ENCODE data around the gene SLC17A5. TPM values are rescaled to one million over a fixed set of nuclear protein-coding genes. Genes with fewer than 3 reads are reported as not detected.
"Not testable (repeated sequence)": the region's sequence is repeated elsewhere in the genome, so short reads cannot be mapped to it uniquely, and the experiment has no call there.

Gene SLC17A5
- total and polyA plus RNA-seq, 10 of the 15 experiments (the other 5 are each of a cell fraction or from before 2014, with no cell fraction given), result 2.3 to 7.2 (median 5.0) TPM

DNA sequence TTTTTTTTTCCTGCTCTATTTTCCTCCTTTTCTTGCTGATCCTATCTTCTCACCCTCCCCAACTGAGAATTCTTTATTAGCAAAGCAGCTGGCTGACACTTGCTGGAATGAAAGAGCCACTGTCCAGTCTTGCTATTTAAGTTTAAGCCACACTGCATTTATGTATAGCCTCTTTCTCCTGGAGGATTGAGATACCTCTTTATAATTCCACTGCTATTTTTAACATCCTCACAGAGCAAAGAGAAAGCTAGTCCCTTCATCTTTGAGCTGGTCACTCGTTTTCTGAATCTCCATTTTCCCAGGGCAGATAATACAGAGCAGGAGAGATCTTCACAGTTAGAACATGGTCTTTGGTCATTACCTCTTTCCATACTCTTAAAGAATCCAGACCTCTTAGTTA is 97.0 kb downstream of the SLC17A5 start (continued):
- TF ChIP-seq, protein P1, sequence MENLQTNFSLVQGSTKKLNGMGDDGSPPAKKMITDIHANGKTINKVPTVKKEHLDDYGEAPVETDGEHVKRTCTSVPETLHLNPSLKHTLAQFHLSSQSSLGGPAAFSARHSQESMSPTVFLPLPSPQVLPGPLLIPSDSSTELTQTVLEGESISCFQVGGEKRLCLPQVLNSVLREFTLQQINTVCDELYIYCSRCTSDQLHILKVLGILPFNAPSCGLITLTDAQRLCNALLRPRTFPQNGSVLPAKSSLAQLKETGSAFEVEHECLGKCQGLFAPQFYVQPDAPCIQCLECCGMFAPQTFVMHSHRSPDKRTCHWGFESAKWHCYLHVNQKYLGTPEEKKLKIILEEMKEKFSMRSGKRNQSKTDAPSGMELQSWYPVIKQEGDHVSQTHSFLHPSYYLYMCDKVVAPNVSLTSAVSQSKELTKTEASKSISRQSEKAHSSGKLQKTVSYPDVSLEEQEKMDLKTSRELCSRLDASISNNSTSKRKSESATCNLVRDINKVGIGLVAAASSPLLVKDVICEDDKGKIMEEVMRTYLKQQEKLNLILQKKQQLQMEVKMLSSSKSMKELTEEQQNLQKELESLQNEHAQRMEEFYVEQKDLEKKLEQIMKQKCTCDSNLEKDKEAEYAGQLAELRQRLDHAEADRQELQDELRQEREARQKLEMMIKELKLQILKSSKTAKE (IDR thresholded peaks at IDR 0.05; ENCODE audit: low read depth, poor library complexity, severe bottlenecking), result no peak
- no peak for TF ChIP-seq CBFB (IDR thresholded peaks at IDR 0.05; ENCODE audit: low read depth)

DNA sequence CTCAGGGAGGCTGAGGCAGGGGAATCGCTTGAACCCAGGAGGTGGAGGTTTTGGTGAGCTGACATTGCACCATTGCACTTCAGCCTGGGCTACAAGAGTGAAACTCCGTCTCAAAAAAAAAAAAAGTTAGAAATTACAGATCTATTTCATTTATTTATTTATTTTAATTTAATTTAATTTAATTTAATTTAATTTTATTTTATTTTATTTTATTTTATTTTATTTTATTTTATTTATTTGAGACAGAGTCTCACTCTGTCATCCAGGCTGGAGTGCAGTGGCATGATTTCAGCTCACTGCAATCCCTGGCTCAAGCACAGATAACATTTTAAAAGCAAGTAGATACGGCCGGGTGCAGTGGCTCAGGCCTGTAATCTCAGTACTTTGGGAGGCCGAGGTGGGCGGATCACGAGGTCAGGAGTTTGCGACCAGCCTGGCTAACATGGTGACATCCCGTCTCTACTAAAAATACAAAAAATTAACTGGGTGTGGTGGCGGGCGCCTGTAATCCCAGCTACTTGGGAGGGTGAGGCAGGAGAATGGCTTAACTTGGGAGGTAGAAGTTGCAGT is 98.3 kb downstream of the SLC17A5 start:
- DNase-seq (ENCODE audit: low read depth, low spot score); H3K27me3 ChIP-seq (replicated peaks in 1 of 2; ENCODE audit: control insufficient read depth in 2 of 2, insufficient read depth in 2 of 2, low read length in 1 of 2); H3K36me3 ChIP-seq (ENCODE audit: control insufficient read depth in 2 of 2, insufficient read depth in 2 of 2, low read length in 1 of 2); BruUV-seq (replicated peaks); H3K4me3 ChIP-seq; H2AFZ ChIP-seq (ENCODE audit: control insufficient read depth, low read depth, low read length); FAIRE-seq; H3K79me2 ChIP-seq (ENCODE audit: control insufficient read depth, insufficient read depth, low read length); H3K27ac ChIP-seq (ENCODE audit: control insufficient read depth, insufficient read depth); H3K9me3 ChIP-seq (replicated peaks; ENCODE audit: control insufficient read depth, insufficient read depth, low read length); H3K4me2 ChIP-seq (ENCODE audit: control insufficient read depth, insufficient read depth); ATAC-seq; in situ Hi-C loops (cut with MboI); H4K20me1 ChIP-seq (ENCODE audit: control insufficient read depth, insufficient read depth); intact Hi-C loops (cut with micrococcal nuclease; ENCODE audit: unreplicated experiment); H3K9ac ChIP-seq (ENCODE audit: control insufficient read depth, insufficient read depth, low read length): not testable (repeated sequence)
- 95% methylated on average over 11 of the region's 11 CpGs for WGBS (ENCODE audit: insufficient coverage, insufficient replicate concordance, low lambda C conversion rate, missing lambda C conversion rate)
- CTCF ChIA-PET, result interaction anchor here (0.7 kb wide), 1 partner anchor 12 kb away, joined by 3 read pairs; no protein-coding TSS in a partner anchor
- SMC1A ChIA-PET (ENCODE audit: uncharacterized antibody, unreplicated experiment), result interaction anchor here (0.7 to 1.2 kb wide), 2 partner anchors 25 to 83 kb away, joined by 3 read pairs; no protein-coding TSS in a partner anchor
- RAD21 ChIA-PET (ENCODE audit: unreplicated experiment), result interaction anchor here (1.1 kb wide), 1 partner anchor 94 kb away, joined by 3 read pairs; the partner anchor contains the start of gene MTO1
- POLR2A ChIA-PET, result interaction anchor here (1.1 kb wide), 1 partner anchor 12 kb away, joined by 4 read pairs; no protein-coding TSS in a partner anchor
- H3K4me1 ChIP-seq (ENCODE audit: control insufficient read depth, insufficient read depth, low read length), result peaks cover 20% of the 10 kb centered on the region

DNA sequence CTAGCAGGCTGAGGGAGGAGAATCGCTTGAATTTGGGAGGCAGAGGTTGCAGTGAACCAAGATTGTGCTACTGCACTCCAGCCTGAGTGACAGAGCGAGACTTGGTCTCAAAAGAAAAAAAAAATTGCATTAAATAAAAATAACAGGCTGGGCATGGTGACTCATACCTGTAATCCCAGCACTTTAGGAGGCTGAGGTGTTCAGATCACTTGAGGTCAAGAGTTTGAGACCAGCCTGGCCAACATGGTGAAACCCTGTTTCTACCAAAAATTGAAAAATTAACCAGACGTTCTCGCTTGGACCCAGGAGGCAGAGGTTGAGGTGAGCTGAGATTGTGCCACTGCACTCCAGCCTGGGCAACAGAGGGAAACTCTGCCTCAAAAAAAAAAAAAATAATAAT is 102.7 kb downstream of the SLC17A5 start:
- ATAC-seq; H3K27me3 ChIP-seq (replicated peaks in 1 of 2; ENCODE audit: control insufficient read depth in 2 of 2, insufficient read depth in 2 of 2, low read length in 1 of 2); H3K4me3 ChIP-seq; DNase-seq (ENCODE audit: low read depth, low spot score); H3K79me2 ChIP-seq (ENCODE audit: control insufficient read depth, insufficient read depth, low read length); BruUV-seq (replicated peaks); H3K4me1 ChIP-seq (ENCODE audit: control insufficient read depth, insufficient read depth, low read length); H3K9me3 ChIP-seq (replicated peaks; ENCODE audit: control insufficient read depth, insufficient read depth, low read length); CTCF ChIA-PET; H3K27ac ChIP-seq (ENCODE audit: control insufficient read depth, insufficient read depth); H2AFZ ChIP-seq (ENCODE audit: control insufficient read depth, low read depth, low read length); POLR2A ChIA-PET; H4K20me1 ChIP-seq (ENCODE audit: control insufficient read depth, insufficient read depth); H3K36me3 ChIP-seq (ENCODE audit: control insufficient read depth in 2 of 2, insufficient read depth in 2 of 2, low read length in 1 of 2); intact Hi-C loops (cut with micrococcal nuclease; ENCODE audit: unreplicated experiment); H3K9ac ChIP-seq (ENCODE audit: control insufficient read depth, insufficient read depth, low read length); in situ Hi-C loops (cut with MboI); H3K4me2 ChIP-seq (ENCODE audit: control insufficient read depth, insufficient read depth); FAIRE-seq: not testable (repeated sequence)
- 98% methylated on average over 4 of the region's 4 CpGs for WGBS (ENCODE audit: insufficient coverage, insufficient replicate concordance, low lambda C conversion rate, missing lambda C conversion rate)
- RAD21 ChIA-PET (ENCODE audit: unreplicated experiment), result interaction anchor here (1.6 kb wide), 1 partner anchor 8 kb away, joined by 7 read pairs; no protein-coding TSS in a partner anchor
- SMC1A ChIA-PET (ENCODE audit: uncharacterized antibody, unreplicated experiment), result interaction anchor here (1.9 kb wide), 1 partner anchor 8 kb away, joined by 8 read pairs; no protein-coding TSS in a partner anchor
